AG04450 (cell line): ENCODE data around the gene TESK1. TPM values are rescaled to one million over a fixed set of nuclear protein-coding genes. Genes with fewer than 3 reads are reported as not detected.

ENCODE experiments used
- CTCF ChIA-PET: fragments of 300-600, 350-600 bp; formaldehyde crosslinking; extraction: SDS; loops from one replicate; lab custom pipeline; 2022; ENCODE audit warnings: antibody characterized with exemption, inconsistent platforms; lab: Charles Lee
- POLR2A ChIA-PET: fragments of 350-600 bp; formaldehyde crosslinking; extraction: SDS; loops from one replicate; lab custom pipeline; 2021; ENCODE audit warnings: antibody characterized with exemption, inconsistent platforms; lab: Yijun Ruan, JAX
- DNase-seq: peaks from one replicate; pipeline ENCODE4 v3.0.0-alpha.2; 2011; ENCODE audit warnings: low read depth, low spot score
- H3K27ac ChIP-seq: one replicate; pipeline ENCODE4 v1.5.1; 2012; ENCODE audit warnings: low read depth, low read length, control low read depth
- H3K27me3 ChIP-seq: one replicate; pipeline ENCODE4 v1.6.0; 2012; ENCODE audit warnings: low read length; ENCODE audit not compliant: control insufficient read depth, insufficient read depth
- H3K4me3 ChIP-seq: 2 replicates; pipeline ENCODE4 v1.5.1; 2011; ENCODE audit warnings: mild to moderate bottlenecking, low read depth, low read length, control low read depth
- H3K9me3 ChIP-seq: 2 replicates; pipeline ENCODE4 v1.5.1; 2012; ENCODE audit warnings: low read length; ENCODE audit not compliant: control insufficient read depth, insufficient read depth
- CTCF ChIP-seq: IDR thresholded peaks from 2 replicates; pipeline ENCODE4 v1.5.1; 2011; ENCODE audit warnings: low read depth, low read length, control low read depth, inconsistent platforms
- polyA plus RNA-seq: library from polyadenylated mRNA; depleted of rRNA; stranded (reverse); fragments of >200 nt; gene quantifications from 2 replicates; pipeline ENCODE4 v1.2.3, GENCODE V29; 2011

Gene TESK1
- polyA plus RNA-seq, 1 experiment, result 12.8 TPM

- TF ChIP-seq CTCF, result no peak
- Histone ChIP-seq H3K27me3 (no peaks in the 10 kb centered on the region), H3K9me3 (no peaks in the 10 kb centered on the region), H3K4me3 (no peak overlapping the region), H3K27ac (no peak overlapping the region)
- no peak for DNase-seq
- CTCF ChIA-PET, result interaction anchor here (1.2 to 1.5 kb wide), 2 partner anchors 15 to 35 kb away, joined by 6 to 8 read pairs; no protein-coding TSS in a partner anchor
- POLR2A ChIA-PET, result interaction anchor here (1.2 kb wide), 2 partner anchors 10 to 80 kb away, joined by 3 to 5 read pairs; partner anchors contain the start of gene RUSC2
Measured at GRCh38 chr9:35569206-35569605, 35.9 kb upstream of the TESK1 start.

- Histone ChIP-seq H3K9me3 (no peaks in the 10 kb centered on the region), H3K27ac (no peak overlapping the region), H3K4me3 (no peak overlapping the region), H3K27me3 (peaks cover 2% of the 10 kb centered on the region)
- TF ChIP-seq CTCF, result no peak
- POLR2A ChIA-PET, result no interaction called here
- CTCF ChIA-PET, result interaction anchor here (0.6 to 1.8 kb wide), 3 partner anchors 30 to 586 kb away, joined by 3 to 5 read pairs (median 4); no protein-coding TSS in a partner anchor
- no peak for DNase-seq
Measured at GRCh38 chr9:35570709-35571504, 34.2 kb upstream of the TESK1 start.

- ChIA-PET CTCF (no interaction called here), POLR2A (no interaction called here)
- no peak for TF ChIP-seq CTCF
- no peak overlapping the region for H3K4me3 ChIP-seq
- no peak overlapping the region for H3K27ac ChIP-seq
- H3K9me3 ChIP-seq, result 0 out of 2 replicates have a peak, but pooled peaks cover under 1% of the 10 kb centered on the region
- peaks cover 2% of the 10 kb centered on the region for H3K27me3 ChIP-seq
- no peak for DNase-seq
Measured at GRCh38 chr9:35574578-35575122, 30.4 kb upstream of the TESK1 start.

- Histone ChIP-seq H3K27me3 (peaks cover 2% of the 10 kb centered on the region), H3K27ac (no peak overlapping the region), H3K9me3 (peaks cover 9% of the 10 kb centered on the region), H3K4me3 (no peak overlapping the region)
- TF ChIP-seq CTCF, result no peak
- POLR2A ChIA-PET, result no interaction called here
- no peak for DNase-seq
- CTCF ChIA-PET, result interaction anchor here (1.8 kb wide), 1 partner anchor 28 kb away, joined by 5 read pairs; no protein-coding TSS in a partner anchor
Measured at GRCh38 chr9:35575478-35575877, 29.6 kb upstream of the TESK1 start.

- no peak for TF ChIP-seq CTCF
- Histone ChIP-seq H3K4me3 (no peak overlapping the region), H3K9me3 (peaks cover 14% of the 10 kb centered on the region), H3K27ac (no peak overlapping the region), H3K27me3 (peaks cover 2% of the 10 kb centered on the region)
- ChIA-PET POLR2A (no interaction called here), CTCF (interaction anchor here (2.0 kb wide), 1 partner anchor 26 kb away, joined by 8 read pairs; no protein-coding TSS in a partner anchor)
- DNase-seq, result no peak
Measured at GRCh38 chr9:35577486-35577885, 27.6 kb upstream of the TESK1 start.
